PFSK-1 (cell line): Measurements from ENCODE around the gene TRIP6.

Source experiments
- FOXP2 ChIP-seq: optimal IDR thresholded peaks from 2 replicates; pipeline ENCODE3; 2011; ENCODE audit warnings: borderline replicate concordance, control low read depth, inconsistent platforms; ENCODE audit not compliant: insufficient read depth; ENCODE audit errors: extremely low read length, extremely low read depth
- POLR2AphosphoS5 ChIP-seq: IDR thresholded peaks from 2 replicates; pipeline ENCODE4 v1.6.1; 2012; ENCODE audit warnings: low read depth, mild to moderate bottlenecking, control low read depth, low read length, moderate library complexity
- SIN3A ChIP-seq: IDR thresholded peaks from 2 replicates; pipeline ENCODE4 v1.6.1; 2012; ENCODE audit warnings: mild to moderate bottlenecking, low read length, moderate library complexity, borderline replicate concordance; ENCODE audit not compliant: insufficient read depth
- TAF1 ChIP-seq: IDR thresholded peaks from 2 replicates; pipeline ENCODE4 v1.6.1; 2012; ENCODE audit warnings: low read length, control low read depth, borderline replicate concordance; ENCODE audit not compliant: insufficient read depth
- TF ChIP-seq, protein P1 (sequence below), 2 experiments: IDR thresholded peaks; 2 replicates each; pipeline versions ENCODE4 v1.6.1 to v1.8.0; 2011 to 2012; ENCODE audit warnings: low read depth in 2 of 2, low read length in 2 of 2, control low read depth in 1 of 2, inconsistent platforms in 1 of 2, mild to moderate bottlenecking in 1 of 2, moderate library complexity in 1 of 2; ENCODE audit not compliant: insufficient read depth in 1 of 2

TRIP6 gene

DNA sequence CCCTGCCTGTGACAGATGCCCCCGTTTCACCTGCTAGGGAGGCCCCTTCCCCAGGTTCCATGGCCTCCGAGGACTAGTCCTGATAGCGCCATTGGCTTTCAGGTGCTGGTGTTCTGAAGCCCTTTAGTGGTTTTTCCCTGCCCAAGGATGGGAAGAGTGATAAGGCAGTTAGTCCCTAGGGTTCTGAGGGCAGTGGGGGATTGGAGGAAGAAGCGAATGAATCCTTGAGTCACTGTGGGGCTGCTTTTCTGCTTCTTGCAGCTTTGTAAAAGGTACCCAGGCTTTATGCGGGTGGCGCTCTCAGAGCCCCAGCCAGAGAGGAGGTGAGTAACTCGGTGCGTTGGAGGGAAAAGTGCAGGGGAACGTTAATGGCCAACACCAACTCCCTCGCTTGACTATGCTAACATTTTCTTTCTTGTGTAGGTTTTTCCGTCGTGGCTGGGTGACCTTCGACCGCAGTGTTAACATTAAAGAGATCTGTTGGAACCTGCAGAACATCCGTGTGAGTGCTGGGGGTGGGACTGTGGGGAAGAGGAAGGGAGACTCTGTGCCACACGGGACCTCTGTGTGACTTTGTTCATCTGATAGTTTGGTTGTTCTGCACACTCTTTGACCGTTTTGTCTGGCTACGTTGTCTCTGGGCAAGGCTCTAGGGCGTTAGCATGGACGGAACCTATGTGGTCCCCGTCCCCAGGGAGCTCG lies 18.4 kb downstream of the TRIP6 start:
- TF ChIP-seq FOXP2 (no peak), SIN3A (no peak), TAF1 (no peak), POLR2AphosphoS5 (no peak)
- TF ChIP-seq, protein P1, sequence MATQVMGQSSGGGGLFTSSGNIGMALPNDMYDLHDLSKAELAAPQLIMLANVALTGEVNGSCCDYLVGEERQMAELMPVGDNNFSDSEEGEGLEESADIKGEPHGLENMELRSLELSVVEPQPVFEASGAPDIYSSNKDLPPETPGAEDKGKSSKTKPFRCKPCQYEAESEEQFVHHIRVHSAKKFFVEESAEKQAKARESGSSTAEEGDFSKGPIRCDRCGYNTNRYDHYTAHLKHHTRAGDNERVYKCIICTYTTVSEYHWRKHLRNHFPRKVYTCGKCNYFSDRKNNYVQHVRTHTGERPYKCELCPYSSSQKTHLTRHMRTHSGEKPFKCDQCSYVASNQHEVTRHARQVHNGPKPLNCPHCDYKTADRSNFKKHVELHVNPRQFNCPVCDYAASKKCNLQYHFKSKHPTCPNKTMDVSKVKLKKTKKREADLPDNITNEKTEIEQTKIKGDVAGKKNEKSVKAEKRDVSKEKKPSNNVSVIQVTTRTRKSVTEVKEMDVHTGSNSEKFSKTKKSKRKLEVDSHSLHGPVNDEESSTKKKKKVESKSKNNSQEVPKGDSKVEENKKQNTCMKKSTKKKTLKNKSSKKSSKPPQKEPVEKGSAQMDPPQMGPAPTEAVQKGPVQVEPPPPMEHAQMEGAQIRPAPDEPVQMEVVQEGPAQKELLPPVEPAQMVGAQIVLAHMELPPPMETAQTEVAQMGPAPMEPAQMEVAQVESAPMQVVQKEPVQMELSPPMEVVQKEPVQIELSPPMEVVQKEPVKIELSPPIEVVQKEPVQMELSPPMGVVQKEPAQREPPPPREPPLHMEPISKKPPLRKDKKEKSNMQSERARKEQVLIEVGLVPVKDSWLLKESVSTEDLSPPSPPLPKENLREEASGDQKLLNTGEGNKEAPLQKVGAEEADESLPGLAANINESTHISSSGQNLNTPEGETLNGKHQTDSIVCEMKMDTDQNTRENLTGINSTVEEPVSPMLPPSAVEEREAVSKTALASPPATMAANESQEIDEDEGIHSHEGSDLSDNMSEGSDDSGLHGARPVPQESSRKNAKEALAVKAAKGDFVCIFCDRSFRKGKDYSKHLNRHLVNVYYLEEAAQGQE (IDR thresholded peaks at IDR 0.05; ENCODE audit: insufficient read depth in 1 of 2, low read depth in 2 of 2, low read length in 2 of 2), result no peak

DNA sequence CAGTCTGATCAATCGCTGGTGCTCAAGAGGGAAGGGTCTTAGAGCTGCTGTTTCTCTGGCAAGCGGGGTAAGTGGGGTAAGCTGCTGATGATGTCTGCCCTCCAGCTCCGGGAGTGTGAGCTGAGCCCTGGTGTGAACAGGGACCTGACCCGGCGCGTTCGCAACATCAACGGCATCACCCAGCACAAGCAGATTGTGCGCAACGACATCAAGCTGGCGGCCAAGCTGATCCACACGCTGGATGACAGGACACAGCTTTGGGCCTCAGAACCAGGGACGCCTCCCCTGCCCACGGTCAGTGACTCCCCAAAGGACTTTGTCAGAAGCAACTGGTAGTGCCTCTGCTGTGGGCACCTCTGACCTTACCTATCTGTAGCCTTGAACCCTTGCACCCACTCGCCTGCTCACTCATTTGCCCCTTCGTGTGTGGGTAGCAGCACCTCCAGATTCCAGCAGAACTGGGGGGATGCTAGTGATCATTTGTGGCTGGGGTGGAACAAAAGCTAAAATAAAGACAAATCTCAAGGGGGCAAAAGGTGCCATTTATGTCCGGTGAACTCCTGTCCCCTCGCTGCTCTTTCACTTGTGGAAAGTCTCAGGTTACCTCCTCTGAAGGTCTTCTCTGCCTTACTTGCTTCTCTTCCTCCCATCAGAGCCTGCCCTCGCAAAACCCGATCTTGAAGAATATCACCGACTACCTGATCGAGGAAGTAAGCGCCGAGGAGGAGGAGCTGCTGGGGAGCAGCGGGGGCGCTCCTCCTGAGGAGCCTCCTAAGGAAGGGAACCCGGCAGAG lies 19.2 kb downstream of the TRIP6 start:
- TF ChIP-seq, protein P1 (IDR thresholded peaks at IDR 0.05; ENCODE audit: insufficient read depth in 1 of 2, low read depth in 2 of 2, low read length in 2 of 2), result no peak
- no peak; the same call in 1 of the 2 replicates for TF ChIP-seq POLR2AphosphoS5

DNA sequence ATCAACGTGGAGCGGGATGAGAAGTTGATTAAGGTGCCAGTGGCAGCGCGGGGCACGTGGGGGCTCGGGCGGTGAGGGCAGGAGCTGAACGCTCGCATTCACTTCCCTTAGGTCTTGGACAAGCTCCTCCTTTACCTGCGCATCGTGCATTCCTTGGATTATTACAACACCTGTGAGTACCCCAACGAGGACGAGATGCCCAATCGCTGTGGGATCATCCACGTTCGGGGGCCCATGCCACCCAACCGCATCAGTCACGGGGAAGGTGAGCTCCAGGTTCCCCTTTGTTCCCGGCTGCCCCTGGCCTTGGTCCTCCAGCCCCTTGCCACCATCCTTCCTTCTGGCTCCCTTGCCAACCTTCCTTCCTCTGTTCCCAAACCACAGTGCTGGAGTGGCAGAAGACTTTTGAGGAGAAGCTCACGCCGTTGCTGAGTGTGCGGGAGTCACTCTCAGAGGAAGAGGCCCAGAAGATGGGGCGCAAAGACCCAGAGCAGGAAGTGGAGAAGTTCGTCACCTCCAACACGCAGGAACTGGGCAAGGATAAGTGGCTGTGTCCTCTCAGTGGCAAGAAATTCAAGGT lies 19.8 kb downstream of the TRIP6 start:
- TF ChIP-seq POLR2AphosphoS5, result no peak
- TF ChIP-seq FOXP2, result no peak
- no peak for TF ChIP-seq SIN3A

- TF ChIP-seq, protein P1 (IDR thresholded peaks at IDR 0.05; ENCODE audit: insufficient read depth in 1 of 2, low read depth in 2 of 2, low read length in 2 of 2), result no peak
- TF ChIP-seq TAF1, result no peak
Observed at GRCh38 chr7:100887516-100888290, 20.5 kb downstream of the TRIP6 start.

DNA sequence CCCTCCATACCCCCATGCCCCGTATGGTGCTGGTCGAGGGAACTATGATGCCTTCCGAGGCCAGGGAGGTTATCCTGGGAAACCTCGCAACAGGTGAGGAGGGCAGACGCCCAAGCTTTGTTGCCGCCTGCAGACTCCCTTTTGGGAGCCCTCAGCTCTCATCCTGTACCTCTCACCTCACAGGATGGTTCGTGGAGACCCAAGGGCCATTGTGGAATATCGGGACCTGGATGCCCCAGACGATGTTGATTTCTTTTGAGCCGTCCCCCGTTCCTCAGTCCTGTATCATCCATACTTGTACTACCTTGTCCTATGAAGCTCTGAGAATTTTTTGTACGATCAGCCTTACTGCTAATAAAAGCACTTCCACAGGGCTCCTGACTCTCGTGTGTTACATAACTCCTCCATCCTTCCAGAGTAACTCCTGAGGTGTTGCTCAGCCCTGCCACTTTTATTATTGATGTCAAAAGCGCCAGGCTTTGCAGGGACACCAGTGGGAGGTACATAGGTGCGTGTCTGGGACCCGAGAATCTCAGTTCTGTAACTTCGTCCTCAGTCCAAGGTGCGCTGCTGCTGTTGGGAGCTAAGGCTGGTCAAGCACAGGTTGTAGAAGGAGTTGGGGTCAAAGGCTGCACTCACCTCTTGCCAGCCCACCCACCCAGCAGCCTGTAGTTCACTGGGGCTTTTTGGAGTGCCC lies 21.3 kb downstream of the TRIP6 start:
- TF ChIP-seq FOXP2 (no peak), TAF1 (no peak), POLR2AphosphoS5 (peak; percentile 16; the same call in 1 of the 2 replicates)
